ENCODE measurements around the gene QARS1.

Gene QARS1

DNA sequence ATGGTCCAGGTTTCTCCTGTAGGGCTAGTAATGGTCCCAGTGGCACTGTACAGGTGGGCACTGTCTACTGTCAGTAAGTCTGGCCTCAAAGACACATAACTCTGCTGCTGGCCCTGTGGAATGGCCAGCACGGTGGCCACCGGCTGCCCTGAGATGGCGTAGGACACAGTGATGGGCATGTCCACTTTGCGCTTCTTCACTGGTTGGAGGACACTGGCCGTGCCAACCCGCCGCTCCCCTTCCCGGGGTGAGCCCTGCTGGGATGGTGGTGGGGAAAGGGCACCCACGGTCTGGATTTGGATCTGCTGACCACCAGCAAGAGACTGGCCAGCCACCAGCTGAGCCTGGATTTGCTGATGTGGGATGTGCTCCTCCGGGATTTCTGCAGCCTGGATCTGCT lies 47.3 kb downstream of the QARS1 start:
- in situ Hi-C loops (cut with HindIII; ENCODE audit: low sequenced_read_pairs): no loop called here

DNA sequence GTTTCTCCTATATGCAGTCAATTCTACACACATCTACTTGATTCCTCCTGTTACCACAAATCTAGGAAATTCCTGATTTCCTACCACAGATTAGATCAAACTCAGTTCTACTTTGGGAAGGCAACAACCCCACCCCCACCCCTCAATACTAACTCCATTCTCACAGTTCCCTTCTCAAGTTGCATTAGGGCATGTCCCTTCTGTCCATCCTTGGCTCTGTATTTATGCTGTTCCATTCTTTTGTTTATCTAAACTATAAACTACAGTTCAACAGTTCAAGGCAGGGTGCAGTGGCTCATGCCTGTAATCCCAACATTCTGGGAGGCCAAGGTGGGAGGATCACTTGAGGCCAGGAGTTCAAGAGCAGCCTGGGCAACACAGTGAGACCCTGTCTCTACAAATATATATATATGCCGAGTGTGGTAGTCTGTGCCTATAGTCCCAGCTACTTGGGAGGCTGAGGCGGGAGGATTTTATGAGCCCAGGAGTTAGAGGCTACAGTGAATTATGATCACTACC lies 50.2 kb downstream of the QARS1 start:
- in situ Hi-C loops (cut with HindIII; ENCODE audit: low sequenced_read_pairs): no loop called here

DNA sequence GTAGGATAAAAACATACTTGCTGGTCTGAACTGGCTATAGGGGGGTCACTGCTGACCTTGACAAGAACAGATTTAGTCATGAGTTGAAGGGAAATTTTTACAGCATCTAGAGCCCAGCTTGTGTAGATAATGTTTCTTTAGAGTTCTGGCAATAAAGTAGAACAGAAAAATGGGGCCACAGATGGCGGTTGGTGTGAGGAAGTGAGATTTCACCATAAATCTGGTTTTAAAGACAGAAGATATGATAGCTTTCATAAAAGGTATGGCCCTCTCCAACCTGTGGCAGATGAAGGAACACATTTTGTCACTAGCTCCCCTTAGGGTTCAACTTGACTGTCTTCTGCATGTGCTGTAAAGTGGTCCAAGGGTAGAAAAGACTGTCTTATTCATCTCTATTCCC lies 51.0 kb downstream of the QARS1 start:
- in situ Hi-C loops (cut with HindIII; ENCODE audit: low sequenced_read_pairs): no loop called here
